ENCODE data around the gene RGS13.

RGS13 gene, protein sequence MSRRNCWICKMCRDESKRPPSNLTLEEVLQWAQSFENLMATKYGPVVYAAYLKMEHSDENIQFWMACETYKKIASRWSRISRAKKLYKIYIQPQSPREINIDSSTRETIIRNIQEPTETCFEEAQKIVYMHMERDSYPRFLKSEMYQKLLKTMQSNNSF

DNA sequence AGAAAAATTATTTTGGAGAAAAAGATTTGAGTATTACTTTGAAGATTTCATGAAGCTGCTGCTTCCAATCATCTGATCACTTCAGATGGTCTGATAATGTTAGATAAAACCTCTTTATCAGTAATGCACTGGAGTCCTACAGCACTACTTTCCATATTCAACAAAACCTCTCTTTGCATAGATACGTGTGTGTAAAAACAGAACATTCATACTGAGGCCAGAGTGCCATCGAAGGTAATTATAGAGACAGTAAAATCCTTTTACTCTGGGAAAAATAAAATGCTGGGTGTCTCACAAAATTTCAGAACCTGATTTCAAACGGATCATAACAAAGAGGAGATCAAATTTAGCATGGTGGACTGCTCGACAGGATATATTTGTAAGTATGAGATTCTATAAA lies at the start of gene RGS13:
Gene RGS13 (plus strand): TSS at position 209 of the 400 bp plus-strand sequence. CDS start 8,188 bp downstream, outside the sequence.
- no peak for DNase-seq

DNA sequence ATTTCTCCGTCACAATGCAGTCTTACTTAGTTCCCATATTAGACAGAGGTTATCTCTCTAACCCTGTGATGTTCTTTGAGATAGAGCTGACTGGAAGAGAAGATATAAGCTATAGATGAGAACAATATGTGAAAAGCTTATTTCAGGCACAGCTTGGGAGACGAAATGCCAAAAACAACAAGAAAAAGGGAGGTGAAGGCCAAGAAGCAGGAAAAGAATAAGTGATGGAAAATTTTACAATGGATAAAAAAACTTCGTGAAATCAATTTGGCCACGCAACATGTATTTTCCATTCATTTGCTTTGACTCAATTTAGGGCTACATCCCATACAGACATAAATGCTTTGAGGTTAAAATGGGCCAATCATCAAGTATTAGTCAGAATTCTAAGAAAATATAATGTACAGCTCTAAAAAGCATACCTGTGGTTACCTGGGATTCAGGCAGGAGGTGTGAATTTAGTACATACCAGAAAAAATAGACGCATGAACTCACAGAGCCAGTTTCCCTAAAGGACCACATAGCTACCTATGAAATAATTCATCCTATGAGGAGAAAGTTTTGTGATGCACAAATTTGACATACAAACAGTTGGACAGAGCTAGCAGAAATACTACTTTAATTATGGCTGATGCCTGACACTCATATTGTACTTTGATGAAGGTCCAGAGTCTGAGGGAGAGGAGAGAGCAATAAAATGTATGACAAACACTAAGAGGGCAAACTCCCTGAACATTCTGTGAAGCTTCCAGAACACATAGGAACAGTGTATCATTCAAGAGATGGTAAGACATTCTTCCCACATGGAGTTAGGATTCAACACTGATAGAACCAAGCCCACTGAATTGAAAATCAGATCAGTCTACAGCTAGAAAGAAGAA lies 48.3 kb upstream of the RGS13 start:
- no peak for DNase-seq

DNA sequence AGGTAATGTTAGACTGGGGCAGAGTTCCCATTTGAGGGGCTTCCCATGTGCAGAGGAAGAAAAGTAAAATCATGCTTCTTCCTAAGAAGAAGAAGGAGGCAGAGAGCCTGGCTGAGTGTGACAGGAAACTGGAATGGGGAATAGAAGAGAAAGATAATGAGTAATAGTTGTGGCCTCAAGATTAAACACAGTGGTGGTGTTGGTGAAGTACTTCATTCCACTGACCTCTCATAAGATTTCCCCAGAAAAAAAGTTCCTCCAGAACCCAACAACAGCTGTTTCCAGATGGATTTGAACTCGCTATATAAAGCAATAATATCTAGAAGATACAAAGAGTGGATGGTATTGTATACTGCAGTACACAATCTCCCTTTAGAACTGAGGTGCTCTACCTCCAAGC lies 47.4 kb upstream of the RGS13 start:
- DNase-seq, result no peak

DNA sequence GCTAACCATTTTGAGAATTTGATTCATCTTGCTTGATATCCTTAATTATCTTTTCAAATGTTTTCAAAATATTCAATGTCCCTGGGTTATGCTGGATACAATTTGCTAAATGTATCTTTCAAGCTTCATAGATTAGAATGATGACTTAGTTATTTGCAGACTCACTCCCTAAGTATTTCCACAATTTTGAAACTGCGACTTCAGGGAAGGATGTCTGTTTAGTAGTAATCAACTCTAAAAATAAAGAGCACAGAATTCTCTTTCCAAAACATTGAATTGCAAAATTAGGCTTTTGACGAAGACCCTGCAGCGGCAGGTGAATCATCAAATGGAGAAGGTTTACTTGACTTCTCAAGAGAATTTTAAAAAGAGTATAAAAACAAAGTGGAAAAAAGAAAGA lies 46.1 kb upstream of the RGS13 start:
- no peak for DNase-seq

DNA sequence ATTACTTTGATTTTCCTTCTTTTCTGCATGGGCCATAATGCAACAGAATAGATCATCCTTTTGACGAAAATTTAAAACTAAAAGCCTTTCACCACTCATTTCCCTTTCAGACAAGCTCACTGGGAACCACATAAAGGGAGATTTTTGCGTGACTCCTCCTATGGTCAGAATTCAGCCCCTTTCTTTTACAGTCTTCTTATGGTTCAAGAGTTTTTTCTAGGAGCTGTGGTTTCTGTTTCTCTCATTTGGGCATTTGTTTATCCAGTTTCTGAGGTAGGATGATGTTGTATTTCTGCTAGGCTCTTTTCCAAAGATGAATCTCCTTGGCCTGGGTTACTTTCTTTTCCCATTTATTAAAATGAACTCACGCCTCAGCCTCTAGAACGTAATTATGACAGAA lies 43.4 kb upstream of the RGS13 start:
- DNase-seq, result no peak

DNA sequence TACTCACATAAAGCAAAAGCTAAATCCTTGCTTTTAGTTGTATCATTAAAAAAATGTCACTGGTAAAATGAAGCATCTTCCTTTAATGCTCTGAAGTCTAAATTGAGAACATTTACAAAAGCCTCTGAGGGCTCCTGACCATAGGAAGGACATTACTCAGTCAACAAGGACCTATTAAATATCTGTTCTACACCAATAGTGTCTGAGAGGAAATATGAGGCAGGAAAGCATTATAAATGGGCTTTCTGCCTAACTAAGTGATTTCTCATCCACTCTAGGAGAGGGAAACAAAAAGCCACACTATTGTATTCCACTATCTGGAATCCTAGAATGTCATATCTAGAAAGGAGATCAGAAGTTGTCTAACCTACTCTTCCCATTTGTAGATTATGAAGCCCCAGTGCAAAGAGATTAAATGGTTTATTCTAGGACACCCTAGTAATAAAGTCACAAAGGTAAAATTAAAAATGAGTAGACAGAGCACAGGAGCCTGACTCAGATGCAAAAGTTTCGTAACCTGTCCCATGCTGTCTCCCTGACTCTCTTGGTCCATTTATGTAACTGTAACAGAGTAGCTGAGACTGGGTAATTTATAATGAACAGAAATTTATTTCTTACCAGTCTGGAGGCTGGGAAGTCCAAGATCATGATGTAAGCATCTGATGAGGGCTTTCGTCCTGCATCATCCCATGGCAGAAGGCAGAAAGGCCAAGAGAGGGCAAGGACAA lies 42.8 kb upstream of the RGS13 start:
- no peak for DNase-seq

DNA sequence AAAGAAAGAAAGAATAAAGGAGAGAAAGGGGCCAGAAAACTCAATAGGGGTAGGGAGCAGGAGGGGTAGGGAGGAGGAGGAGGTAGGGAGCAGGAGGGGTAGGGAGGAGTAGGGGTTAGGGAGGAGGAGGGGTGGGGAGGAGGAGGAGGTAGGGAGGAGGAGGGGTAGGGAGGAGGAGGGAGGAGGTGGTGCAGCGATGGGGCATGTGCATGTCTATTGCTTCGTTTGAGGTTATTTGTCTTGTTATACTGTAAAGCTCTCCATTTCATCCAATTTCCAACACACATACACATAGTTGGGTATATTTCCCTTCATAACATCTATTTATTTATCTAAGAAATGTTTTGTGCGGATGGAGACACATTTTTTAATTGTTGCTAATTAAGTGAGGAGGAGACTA lies 40.6 kb upstream of the RGS13 start:
- no peak for DNase-seq

DNA sequence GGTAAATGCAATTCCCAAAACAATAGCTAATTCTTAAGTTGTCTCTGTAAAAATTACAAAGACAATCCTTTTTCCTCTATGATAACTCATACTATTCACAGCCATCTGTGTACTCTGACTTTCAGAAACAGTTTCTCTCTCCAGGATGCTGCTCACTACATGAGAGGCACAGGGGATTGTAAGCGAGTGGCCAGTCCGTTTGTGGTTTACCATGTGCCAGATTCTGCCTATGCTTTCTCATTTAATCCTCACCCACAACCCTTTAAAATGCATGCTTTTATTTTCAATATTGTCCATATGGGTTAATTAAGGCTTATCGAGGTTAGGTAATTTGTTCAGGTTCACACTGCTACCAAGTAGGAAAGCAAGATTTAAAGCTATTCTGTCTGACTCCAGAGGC lies 37.4 kb upstream of the RGS13 start:
- DNase-seq, result no peak

DNA sequence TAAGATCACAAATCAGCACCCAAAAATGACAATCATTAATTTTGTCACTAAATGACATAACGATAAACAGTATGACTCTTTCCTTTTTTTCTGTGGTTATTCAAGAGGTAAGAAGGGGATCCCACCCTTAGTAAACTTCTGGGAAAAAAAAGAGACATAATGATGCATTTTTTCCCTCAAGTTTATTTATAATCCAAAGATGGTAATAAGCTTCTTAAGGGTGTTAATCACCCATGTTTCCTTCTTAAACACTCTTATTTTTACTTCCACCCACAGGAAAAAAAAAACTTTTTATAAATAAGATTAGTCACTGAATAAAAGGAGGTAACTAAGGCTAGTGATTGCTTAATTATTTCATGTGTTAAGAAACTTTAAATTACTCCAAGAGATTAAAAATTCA lies 35.7 kb upstream of the RGS13 start:
- no peak for DNase-seq

DNA sequence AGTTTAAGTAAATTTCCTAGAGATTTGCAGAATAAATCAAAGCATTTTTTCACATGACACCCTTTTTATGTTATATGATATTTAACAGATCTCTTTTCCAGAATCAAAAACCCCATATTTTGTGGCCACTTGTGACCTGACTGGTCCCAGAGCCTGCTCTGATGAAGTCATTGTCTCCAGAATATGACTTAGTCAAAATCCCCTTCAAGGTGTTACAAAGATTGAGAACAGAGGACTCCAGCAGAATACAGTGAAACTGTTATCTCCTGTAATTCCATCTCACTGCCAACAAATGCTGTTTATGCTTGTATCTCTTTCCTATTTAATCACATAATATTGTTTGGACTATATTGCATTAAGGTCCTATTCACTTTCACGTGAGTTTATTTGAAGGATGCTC lies 34.8 kb upstream of the RGS13 start:
- DNase-seq, result no peak

DNA sequence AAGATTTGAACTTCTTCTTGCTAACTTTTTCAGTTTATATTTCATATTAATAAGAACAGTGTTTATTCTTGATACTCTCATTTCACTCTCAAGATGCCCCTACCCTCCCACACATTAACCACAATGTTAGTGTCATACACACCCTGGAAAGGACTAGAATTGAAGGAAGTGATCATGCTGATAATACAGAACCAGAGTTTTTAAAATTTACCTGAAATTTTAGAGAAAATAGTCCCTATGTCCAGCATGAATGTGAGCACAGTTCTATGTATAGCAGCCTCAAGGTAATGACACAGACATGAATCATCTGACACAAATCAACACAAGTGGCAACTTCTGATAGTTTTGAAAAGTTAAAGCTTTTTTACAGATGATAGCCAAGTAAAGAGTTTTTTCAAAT lies 34.4 kb upstream of the RGS13 start:
- DNase-seq, result no peak

DNA sequence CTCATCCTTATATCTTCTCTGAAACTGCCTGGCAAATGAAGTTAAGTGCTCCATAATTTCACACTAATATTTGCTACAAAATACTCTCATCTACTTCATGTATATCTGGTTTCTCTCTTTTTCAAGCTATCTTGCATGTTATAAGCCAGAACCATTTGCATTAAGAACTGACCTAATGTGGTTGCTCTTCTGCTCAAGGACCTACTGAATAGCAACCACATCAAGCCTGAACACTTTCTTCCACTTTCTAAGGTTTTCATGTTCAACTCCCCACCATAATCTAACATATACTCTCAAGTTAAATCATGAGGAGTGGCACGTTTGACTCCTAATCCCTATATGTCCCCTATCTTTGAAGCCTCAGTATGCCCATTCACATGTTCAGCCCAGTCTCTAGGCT lies 33.2 kb upstream of the RGS13 start:
- DNase-seq, result no peak

DNA sequence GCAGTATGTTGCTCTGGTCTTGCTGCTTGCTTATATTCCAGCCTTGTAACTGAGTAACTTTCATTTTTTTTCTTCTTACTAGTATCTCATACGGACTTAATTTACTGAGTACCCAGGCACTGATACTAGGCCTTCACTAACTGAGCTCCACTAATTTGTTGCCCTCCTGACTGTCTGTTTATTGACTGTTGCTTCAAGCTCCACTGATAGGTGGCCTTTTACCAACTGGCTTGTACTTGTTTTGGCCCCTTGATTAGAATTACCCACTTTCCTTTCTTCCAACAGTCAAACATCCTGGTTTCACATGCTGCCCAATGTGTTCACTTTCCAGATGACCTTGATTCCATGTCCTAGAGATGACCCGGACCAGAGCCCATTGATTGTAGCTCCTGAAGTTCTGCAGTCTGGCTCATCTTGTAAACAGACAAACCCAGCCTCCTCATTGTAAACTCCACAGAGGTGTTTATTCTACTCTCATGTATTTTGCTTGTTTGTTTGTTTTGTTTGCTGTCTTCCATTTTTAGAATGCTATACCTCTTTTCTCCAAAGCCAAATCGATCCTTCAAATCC lies 32.6 kb upstream of the RGS13 start:
- DNase-seq, result no peak

DNA sequence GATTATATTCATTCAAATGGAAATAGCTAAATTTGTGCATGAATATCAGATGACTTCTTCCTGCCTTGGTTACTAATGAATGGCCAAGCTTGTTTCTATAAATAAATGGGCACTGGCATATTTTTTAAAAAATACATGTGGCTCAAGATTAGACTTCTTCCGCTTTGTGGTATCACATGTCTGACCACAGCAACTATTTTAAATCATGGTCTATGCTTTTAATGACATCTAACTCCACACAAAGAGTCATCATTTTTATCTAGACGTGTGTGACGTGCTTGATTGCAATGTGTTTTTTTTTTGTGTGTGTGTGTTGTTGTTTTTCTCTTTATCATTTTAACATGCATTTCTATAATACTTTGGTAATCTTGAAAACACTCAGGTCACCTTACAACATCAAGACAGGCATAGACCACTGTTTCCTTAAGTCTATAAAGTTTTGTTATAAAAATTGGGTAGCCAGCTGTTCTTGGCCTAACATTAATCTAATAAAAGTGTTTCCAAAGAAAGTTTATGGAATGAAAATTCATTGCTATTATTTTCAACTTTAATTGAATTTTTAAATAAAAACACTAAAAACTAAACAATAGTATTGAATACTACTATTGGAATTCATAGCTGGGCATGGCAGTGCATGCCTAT lies 30.8 kb upstream of the RGS13 start:
- DNase-seq, result no peak

DNA sequence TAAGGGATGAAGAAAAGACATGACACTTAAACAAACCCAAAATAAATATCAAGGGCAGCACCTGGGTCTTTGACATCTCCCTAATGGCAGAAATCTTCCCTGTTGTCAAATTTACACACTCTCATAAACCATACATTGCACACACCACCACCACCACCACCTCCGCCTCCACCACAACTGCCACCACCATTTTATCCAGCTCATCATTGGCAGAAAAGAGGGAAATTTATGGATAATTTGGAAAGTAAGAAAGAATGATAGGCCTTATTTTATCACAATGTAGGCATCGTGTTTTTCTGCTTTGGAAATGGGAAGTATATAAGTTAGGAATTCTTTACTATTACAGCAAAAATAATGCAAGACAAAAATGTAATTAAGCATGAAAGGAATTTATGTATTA lies 27.3 kb upstream of the RGS13 start:
- no peak for DNase-seq

DNA sequence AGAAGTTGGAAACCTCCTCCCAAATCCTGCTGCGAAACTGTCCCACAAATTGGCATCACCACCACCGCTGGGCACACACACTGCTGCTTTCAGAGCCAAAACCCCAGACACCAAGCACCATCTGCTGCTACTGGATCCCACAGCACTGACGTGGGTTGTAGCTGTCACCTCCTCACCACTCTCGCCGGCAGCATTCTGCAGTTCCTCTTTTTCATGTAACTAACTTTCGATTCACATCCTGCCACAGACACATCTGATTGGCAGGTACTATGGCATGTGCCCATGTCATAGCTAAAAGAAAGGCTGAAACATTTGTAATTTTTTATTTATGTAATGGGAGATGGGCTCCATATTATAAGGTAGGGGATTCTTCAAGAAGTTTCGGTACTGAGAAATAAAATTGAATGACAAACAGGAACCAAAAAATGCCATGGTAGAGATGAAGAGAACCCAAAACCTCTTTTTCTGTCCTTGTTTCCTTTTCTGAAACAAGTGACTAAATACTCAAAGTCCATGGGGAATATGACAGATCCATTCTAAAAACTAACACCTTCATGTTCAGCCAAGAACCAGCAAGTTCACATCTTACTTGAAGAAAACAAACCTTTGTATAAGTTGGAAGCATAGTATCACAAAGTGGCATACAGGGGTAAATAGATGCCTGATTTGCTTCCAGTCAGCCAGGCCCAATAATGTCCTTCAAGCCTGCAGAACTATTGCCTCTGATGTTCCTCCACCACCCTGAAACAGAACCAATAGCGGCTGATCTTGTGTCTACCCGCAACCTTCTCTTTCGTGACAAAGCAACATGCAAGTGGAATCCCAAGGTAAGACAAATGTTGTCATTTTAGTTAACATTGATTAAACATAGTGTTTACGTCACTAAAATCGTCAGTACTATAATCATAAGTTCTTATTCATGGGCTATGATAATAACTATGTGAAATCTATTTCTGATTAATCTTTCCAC lies 26.6 kb upstream of the RGS13 start:
- DNase-seq, result no peak

DNA sequence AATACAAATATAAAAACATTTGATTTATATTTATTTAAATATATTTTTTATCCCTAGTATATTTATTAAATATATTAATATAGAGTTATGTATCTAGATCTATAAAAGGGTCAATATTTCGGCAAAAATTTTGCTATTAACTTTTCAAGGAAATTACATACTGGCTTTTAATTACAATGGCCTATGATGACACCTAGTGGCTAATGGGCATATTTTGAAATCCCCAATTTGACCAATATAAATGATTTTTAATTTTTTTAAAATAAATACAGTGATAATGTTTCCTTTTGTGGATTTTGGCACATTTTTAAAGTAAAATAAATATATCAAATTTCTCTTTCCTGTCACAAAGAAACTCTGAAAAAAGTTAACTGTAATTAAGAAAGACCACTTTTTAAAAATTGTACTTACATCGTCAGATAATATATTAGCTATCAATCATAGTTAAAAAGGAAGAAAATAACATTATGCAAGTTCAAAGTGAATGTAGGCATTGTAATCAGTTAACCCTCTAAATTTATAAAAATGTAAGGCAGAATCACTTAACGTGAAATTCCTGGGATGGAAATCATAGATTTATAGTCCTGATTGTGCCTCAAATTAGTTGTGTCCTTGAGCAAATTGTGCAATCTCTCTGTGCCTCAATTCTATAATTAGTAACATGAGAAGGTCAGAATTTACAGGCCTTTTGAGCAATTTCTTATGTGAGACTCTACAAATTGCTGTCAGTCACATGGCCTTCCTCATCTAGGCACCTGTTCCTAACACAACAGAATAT lies 25.6 kb upstream of the RGS13 start:
- DNase-seq, result peak; percentile 14

DNA sequence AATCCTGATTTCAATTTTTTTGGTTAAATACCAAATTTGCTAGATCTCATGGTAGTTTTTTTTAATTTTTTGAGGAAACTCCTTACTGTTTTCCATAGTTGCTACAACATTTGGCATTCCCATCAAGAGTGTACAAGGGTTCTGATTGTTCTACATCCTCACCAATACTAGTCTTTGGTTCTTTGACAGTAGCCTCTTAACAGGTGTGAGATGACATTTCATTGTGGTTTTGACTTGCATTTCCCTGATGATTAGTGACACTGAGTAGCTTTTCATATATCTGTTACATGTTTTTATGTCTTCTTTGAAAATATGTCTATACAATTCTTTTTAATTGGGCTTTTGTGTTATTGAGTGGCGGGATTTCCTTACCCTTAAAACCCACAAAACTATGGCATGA lies 20.9 kb upstream of the RGS13 start:
- DNase-seq, result no peak

DNA sequence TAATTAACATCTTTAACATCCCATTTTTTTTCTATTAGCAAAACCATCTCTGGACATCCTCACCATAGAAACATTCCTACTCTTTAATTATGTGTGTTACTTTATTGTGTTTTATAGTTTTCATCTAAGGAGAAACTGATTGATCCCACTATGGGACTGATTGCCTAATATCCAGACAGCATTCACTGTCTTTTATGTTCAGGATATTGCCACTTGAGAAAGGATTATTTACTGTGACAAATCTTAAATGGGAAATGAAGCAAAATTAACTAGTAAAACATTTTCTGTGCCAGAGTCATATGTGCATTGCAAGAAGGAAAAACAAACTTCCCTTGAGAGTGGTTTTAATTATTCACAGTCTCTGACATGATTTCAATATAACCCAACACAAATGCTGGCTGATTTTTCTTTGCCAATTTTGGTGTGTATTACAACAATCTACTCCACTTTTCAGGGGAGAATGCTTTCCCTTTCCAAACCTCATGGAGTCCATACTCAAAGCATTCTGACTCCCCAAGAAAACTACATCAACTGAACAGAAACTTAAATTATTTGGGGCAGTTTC lies 15.8 kb upstream of the RGS13 start:
- no peak for DNase-seq

DNA sequence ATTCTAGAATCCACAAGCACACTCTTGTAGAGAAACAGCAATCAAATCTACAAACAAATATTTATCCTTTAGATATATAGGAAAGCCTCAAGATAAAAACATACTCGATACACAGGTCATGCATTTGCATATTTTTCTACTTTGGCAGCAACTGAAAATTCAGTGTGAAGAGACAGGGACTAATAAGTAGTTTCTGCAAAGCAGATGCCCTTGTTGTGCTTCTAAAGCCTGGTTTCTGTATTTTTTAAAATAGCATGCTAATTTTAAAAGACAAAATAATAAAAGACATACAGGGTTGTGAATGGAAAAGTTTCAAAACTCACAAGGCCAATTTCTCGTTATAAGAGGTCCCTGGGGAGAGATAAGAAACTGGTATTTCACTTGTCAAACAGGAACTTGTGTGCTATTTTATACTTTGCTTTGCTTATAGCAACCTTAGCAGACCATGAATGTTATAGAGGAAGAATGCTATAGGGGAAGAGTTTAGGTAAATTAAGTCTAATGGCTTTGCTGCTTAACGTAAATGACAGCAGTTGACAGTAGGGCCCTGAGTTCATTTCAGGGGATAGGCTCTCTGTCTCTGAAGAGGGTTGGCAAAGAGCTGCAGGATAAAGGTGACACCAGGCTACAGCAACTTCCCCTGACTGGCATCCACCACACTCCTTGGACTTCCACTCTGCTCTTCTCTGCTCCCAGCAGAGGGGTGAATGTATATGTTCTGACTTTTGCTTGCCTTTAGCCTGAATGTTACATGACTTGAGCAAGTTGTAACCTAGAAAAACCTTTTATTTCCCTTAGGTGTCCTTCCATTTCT lies 9.4 kb upstream of the RGS13 start:
- no peak for DNase-seq
